NCI-H226 (cell line): ENCODE results near the gene FHAD1.

Experiments used
- DNase-seq: peaks from one replicate; pipeline ENCODE4 v3.0.0-alpha.2; 2015

The FHAD1 gene

DNA sequence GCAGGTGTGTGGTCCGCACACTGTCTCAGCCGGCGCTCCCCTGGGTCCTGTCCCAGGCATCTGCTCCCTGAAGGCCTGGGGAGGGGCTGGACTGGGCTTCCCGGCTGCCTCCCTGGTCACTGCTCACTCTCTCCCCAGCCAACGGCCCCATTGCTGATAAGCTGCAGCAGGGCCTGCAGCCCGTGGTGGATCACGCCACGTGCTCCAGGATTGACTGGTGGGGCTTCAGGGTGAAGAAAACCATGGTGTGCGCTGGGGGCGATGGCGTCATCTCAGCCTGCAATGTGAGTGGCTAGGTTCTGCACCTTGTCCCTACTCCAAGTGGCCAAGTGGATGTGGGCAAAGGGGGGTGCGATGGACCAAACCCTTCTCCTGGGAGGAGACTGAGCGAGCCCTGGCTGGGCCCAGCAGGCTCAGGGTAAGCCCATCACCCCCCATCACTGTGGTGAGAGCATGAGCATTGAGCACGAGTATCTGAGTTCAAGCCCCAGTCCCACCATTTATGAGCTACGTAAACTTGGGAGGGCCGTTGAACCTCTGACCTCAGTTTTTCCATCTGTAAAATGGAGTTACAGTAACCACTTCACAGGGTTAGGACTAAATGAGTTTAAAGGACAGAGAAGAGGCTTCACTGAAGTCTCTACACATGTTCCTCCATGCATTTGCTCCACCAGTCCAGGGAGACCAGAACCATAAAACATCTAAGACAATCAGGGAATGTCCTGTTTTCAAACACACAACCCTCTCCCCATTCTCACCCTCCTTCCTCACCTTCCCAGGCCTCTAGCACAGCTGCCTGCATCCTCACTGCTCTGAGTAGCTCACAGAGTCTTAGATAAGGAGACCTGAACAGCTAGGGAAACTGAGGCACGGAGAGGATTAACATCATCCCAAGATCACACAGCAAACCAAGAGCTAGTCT is 197.7 kb downstream of the FHAD1 start:
- no peak for DNase-seq

DNA sequence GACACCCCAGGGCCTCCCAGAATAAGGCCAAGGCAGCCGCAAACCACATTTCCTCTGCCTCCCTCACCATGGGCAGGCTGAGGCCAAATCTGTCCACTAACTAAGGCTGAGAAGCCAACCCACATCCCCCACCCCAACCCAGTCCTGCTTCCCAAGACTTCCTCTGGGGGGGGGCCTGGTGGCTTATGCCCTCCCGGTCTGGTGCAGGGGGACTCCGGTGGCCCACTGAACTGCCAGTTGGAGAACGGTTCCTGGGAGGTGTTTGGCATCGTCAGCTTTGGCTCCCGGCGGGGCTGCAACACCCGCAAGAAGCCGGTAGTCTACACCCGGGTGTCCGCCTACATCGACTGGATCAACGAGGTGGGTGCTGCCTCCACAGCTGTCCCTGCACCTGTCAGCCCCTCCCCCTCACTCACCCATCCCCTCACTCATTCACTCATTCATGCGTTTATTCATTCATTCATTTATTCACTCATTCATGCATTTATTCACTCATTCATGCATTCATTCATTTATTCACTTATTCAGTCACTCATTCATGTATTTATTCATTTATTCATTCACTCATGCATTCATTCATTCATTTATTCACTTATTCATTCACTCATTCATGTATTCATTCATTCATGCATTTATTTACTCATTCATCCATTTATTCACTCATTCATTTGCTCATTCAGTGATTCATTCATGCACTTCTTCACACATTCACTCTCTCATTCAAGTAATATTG is 198.5 kb downstream of the FHAD1 start:
- no peak for DNase-seq

DNA sequence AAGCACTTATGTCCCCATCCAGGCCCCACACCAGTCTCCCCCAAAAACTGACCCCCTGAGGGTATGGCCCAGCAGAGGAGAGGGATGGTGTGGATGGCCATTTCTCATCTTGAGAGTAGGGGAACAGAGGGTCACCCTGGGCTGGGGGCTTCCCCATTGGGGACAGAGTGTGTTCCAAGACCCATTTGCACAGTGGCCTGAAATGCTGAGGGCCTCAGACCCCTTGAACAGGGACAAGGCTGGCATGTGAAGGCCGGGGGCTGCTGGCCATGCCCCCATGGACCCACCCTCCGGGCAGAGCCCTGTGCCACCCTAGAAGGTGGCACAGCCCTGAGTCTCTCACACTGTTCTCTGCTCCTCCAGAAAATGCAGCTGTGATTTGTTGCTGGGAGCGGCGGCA is 199.2 kb downstream of the FHAD1 start:
- DNase-seq: no peak
